Stimulated activated CD4-positive, alpha-beta T cell treated with anti-CD3 and anti-CD28 coated beads, Interleukin-12 subunit alpha, Interleukin-12 subunit beta, amount 100 ng/mL, for 4 hours (primary cell): ENCODE data around the gene LMOD1.
"Not testable (repeated sequence)": the region's sequence is repeated elsewhere in the genome, so short reads cannot be mapped to it uniquely, and the experiment has no call there.

Experiments used
- DNase-seq: peaks from one replicate; pipeline ENCODE4 v3.0.0-alpha.2; 2020

The LMOD1 gene

GRCh38 chr1:201890806-201891450 is 55.4 kb downstream of the LMOD1 start:
- DNase-seq: no peak

DNA sequence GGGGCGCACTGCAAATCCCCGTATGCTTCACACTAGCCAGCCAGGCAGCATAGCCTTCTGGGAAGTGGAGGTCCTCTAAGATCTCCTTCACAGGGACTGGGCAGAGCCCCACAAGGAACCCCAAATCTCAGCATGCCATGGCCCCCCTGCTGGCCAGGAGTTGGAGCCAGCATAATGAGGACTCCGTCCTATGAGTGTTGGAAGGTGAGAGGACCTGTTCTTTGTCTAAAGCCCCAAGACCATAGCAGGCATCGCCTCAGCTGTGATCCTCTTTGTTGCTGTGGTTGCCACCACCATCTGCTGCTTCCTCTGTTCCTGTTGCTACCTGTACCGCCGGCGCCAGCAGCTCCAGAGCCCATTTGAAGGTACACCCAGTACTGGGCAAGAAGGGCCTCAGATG is 56.1 kb downstream of the LMOD1 start:
- no peak for DNase-seq

DNA sequence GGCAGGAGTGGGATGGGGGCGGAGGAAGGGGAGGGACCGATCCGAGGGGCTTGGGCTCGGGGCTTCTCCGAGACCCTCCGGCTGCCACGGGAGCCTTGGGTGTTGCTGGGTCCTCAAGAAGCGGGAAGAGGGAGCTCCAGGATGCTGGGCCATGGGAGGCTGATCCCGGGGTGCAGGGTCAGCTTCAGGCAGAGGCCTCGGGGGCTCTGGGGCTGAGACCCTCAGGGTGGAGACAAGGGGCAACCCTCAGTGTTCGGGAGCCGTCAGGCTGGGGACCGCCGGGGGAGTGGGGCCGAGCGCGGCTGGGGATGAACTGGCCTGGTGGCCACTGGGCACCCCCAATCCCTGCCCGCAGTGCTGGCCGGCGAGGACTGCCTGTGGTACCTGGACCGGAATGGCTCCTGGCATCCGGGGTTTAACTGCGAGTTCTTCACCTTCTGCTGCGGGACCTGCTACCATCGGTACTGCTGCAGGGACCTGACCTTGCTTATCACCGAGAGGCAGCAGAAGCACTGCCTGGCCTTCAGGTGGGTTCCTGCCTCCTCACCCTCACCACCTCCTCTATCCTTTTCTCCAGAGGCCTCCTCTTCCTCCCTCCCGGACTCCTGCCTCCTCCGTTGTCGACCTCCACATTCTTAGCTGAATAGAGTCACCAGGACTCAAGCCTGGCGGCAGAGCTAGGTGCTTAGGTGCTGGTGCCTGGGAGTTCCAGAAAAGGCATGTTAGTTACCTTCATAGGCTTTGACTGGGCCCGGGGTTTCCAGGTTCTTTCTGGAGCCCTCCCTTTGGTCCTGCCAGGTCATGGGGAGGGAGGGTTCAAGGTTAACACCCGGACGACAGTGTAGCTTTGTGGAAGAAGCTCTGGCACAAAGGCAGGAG is 57.0 kb downstream of the LMOD1 start:
- DNase-seq: no peak

DNA sequence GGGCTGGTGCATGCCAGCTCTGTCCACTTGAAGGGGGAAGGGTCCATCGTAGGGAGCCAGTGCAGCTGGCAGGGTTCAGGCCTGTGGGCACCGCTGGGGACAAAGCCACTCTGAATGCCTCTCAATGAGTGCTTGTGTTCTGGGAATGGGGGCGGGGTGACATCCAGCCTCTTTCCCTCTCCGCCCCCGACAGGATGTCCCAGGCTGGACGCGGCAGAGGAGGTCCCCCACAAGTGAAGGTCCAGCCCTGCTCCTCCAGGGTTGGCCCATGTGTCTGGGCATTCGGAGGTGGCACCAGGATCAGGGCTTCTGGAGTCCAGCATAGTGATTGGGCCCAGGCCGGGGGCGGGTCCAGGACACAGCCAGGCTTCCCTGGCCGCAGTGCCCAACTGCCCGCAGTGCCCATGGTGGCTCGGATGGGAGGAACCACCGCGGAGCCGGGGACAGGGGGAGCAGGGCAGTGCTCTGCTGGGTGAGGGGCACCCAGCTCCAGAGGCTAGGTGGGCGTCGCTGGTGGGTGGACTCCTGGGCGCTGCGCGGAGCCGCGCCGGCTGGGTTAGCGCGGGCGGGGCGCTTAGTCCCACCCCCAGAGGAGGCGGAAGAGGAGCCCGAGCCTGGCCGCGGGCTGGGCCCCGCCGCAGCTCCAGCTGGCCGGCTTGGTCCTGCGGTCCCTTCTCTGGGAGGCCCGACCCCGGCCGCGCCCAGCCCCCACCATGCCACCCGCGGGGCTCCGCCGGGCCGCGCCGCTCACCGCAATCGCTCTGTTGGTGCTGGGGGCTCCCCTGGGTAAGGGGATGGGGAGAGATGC is 57.9 kb downstream of the LMOD1 start, which contains the start of gene SHISA4:
SHISA4 (plus strand) TSS at position 617 of the 808 bp plus-strand sequence; CDS start at position 714, 97 bp downstream.
- DNase-seq: peak; percentile 6

- no peak for DNase-seq
Observed at GRCh38 chr1:201887116-201887866, 59.1 kb downstream of the LMOD1 start.

DNA sequence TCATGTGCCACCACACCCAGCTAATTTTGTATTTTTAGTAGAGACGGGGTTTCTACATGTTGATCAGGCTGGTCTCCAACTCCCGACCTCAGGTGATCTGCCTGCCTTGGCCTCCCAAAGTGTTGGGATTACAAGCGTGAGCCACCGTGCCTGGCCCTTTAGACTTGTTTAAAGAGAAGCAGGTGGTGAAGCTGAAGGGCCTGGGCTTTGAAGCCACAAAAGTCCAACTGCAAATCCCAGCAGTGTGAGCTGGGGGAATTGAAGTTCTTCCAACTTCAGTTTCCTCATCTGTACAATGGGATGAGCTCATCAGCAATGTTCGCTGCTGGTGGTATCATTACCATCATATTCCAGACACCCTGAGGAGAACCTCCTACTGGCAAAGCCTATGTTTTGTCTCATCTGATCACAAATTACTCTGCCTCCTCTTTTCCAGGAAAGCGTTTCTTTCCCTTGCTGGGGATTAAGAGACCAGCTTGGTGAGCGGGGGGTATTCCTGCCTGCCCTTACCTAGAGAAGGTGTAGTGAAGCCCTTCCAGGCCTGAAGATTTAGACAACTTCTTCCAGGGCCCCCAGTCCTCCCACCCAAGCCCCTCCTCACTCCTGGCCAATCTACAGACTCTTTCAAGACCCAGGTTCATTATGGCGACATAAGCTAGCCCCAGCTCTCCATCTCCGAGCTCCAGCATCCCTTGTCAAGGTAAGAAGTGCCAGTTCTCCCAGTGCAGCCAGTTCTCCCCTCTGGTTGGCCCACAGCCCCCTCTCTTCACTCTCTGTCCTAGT is 60.1 kb downstream of the LMOD1 start:
- DNase-seq: no peak

DNA sequence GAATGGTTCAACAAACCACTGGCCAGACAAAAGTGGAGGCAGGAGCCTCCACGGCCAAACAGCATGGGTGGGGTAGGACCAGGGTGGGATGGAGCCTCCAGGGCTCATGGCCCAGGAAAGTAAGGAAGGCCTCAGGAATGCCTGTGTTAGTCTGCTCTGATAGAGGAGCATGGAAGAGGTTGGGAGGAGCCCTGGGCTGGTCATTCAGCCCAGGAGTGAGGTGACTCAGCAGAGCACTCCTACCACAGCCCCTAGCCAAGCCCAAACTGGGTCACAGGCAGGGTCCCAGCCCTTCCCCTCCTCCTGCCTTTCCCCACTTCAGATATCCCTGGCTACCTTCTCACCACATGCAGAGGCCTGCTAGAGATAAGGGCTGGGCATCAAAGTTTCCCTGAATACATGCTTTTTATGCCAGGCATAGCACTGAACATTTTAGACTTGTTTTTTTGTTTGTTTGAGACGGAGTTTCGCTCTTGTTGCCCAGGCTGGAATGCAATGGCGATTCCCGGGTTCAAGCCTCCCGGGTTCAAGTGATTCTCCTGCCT is 60.7 kb downstream of the LMOD1 start:
- no peak for DNase-seq

- DNase-seq: no peak
Observed at GRCh38 chr1:201884425-201884824, 61.9 kb downstream of the LMOD1 start.

- no peak for DNase-seq
Observed at GRCh38 chr1:201883786-201884185, 62.6 kb downstream of the LMOD1 start.

DNA sequence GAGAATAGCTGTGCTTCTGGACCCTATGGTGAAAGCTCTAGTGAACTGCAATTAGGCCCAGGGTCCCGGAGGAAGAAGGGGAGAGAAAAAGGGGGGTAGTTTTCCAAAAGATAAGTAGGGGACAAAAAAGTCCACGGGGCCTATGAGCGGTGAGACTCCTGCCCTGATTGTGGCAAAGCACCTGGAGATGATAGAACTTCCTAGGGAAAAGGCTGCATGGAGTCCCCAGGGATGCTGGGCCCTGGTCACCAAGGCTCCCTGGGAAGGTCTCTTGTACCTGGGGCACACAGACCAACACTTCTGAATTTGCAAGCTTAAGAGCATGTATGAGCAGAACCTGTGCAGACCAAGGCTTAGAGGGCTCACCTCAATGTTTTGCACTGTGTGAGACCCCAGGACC is 63.1 kb downstream of the LMOD1 start:
- no peak for DNase-seq

- no peak for DNase-seq
Observed at GRCh38 chr1:201882665-201883132, 63.6 kb downstream of the LMOD1 start.

DNA sequence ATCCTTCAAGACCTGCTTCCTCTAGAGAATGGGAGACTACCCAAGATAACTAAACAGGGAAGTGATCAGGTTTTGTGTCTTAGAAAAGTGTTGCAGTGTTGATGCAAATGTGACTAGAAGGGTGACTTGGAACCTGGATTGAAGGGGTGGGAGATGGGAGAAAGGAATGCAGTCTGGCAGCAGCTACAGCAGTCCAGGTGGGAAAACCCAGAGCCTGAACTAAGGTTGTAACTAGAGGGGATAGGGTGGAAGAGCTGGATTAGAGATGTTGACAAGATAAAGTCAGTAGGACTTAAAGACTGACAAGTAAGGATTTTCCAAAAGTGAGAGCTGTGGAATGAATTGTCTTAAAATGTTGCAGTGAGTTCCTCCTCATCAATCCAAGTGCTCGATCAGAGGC is 64.7 kb downstream of the LMOD1 start:
- DNase-seq: no peak

GRCh38 chr1:201880928-201881571 is 65.3 kb downstream of the LMOD1 start:
- no peak for DNase-seq

DNA sequence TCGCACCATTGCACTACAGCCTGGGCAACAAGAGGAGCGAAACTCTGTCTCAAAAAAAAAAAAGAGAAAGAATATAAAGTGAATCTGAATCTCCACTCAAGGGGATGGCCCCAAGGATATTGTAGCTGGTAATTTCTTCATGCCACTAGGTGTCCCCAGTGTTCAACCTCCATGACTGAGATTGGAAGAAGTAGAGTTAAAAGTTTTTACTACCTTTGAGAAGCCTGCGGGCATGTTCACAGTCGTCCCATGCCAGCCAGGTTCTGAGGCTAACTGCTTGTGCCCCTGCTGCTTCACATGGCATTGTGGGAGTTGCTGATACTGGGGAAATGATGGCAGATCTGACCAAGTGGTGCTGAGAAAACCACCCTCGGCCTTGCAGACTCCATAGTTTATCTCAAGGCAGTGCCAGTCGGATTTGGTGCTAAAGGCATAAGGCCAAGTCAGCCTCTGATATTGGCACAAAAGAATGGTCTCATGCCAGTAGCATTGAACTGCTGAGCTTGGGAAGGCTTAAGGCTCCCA is 68.4 kb downstream of the LMOD1 start:
- DNase-seq: no peak

DNA sequence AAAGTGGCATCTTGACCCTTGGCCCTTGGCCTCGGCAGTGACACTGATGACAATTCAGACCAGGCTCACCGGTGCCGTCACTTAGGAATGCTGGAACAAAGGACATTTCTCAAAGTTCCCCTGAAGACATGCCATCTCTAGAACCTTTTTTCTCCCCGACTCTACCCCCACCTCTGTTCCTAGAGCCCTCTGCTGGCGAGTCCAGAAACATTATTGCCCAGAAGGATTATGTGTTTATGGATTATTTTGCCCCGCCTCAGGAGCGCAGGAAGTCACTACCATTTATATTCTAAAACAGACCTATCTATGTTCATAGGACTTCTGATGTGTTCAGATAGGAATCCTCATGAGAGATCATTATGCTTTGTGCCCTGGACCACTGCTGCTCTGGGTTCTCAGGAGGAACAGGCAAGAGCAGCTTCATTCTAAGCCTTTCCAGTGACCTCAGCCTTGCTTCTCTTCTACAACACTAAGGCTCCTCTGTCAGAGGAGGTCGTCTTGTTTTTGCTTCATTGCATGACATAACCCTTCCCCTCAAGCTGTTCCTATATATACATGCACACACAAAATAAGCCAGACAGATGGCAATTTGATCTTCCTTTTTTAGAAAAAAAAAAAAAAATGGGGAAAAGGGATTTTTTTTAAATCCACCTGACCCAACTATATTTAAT is 70.1 kb downstream of the LMOD1 start:
- DNase-seq: no peak

- no peak for DNase-seq
Observed at GRCh38 chr1:201874672-201875071, 71.7 kb downstream of the LMOD1 start.

DNA sequence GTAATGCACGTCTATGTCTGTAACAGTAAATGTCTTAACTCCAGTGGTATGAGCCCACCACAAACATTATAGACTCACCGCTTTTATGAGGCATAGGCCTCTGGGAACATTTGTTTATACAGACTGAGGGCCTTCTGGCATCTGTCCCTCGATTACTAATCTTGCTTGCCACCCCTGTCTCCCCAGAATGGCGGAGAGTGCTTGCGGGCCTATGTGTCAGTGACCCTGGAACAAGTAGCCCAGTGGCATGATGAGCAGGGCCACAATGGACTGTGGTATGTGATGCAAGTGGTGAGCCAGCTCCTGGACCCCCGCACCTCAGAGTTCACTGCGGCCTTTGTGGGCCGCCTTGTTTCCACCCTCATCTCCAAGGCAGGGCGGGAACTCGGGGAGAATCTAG is 76.0 kb downstream of the LMOD1 start:
- no peak for DNase-seq

DNA sequence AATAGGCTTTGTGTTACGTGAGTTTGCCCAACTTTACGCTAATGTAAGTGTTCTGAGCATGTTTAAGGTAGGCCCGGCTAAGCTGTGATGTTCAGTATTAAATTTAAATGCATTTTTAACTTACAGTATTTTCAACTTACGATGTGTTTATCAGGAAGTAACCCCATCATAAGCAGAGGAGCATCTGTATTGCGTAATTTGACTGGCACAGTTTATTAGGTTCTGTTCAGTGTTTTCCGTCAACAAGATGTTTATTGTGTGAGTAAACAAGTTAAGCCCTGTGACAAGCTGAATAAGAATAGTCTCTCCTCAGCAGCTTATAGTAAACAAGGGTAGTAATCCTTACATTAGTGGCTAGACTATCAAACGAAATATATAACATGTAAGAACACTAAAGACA is 84.9 kb downstream of the LMOD1 start:
- no peak for DNase-seq

- no peak for DNase-seq
Observed at GRCh38 chr1:201859424-201859823, 86.9 kb downstream of the LMOD1 start.

- DNase-seq: not testable (repeated sequence)
Observed at GRCh38 chr1:201856722-201857121, 89.6 kb downstream of the LMOD1 start.
